Stimulated activated CD8-positive, alpha-beta memory T cell treated with anti-CD3 and anti-CD28 coated beads, Interleukin-12 subunit alpha, Interleukin-12 subunit beta, amount 100 ng/mL, for 24 hours (primary cell): Measurements from ENCODE around the gene FHAD1.

Experiments
- DNase-seq: peaks from one replicate; pipeline ENCODE4 v3.0.0-alpha.2; 2020; ENCODE audit errors: extremely low read depth

Gene FHAD1

GRCh38 chr1:15435239-15436077 is 188.4 kb downstream of the FHAD1 start:
- no peak for DNase-seq

GRCh38 chr1:15436881-15437442 is 189.9 kb downstream of the FHAD1 start:
- no peak for DNase-seq

DNA sequence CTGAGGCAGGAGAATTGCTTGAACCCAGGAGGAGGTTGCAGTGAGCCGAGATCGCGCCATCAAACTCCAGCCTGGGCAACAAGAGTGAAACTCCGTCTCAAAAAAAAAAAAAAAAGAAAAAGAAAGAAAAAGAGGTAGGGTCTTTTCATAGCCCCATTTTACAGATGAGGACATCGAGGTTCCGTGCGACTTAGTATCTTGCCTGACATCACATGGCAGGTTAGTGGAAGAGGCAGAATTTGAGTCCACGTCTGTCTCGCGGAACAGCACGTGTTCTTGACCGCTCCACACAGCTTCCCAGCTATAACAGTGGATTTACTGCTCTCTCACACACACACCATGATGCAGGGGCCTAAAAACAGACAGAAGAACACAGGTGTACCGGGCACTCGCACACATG is 192.3 kb downstream of the FHAD1 start:
- DNase-seq = no peak

DNA sequence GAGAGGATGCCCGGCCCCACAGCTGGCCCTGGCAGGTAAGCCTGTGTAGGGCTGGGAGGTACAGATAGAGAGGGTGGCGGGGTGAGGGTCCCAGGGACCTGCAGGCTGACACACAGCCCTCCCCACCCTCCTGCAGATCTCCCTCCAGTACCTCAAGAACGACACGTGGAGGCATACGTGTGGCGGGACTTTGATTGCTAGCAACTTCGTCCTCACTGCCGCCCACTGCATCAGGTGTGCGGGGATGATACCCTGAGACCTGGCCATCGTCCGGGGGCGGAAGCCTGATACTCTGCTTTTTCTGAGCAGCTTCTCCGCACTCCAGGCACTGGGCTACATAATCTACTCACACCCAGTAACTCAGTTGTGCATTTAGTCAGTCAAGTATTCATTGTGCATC is 193.3 kb downstream of the FHAD1 start:
- DNase-seq = no peak

- DNase-seq = no peak
Measured at GRCh38 chr1:15441247-15441646, 194.2 kb downstream of the FHAD1 start.

GRCh38 chr1:15442119-15442518 is 195.1 kb downstream of the FHAD1 start:
- DNase-seq = no peak

- DNase-seq = no peak
Measured at GRCh38 chr1:15442759-15443158, 195.7 kb downstream of the FHAD1 start.

DNA sequence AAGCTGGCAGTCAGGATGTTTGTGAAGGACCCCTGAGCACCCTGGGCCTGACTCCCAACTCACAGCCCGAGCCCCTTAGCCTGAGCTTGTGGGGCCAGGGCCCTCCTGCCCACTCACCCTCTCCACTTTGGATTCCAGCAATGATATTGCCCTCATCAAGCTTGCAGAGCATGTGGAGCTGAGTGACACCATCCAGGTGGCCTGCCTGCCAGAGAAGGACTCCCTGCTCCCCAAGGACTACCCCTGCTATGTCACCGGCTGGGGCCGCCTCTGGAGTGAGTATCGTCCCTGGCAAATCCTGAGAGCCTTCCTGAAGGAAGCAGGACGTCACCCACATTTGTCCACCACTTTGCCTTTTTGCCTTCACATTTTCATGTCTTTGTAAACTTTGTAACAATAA is 196.3 kb downstream of the FHAD1 start:
- no peak for DNase-seq

DNA sequence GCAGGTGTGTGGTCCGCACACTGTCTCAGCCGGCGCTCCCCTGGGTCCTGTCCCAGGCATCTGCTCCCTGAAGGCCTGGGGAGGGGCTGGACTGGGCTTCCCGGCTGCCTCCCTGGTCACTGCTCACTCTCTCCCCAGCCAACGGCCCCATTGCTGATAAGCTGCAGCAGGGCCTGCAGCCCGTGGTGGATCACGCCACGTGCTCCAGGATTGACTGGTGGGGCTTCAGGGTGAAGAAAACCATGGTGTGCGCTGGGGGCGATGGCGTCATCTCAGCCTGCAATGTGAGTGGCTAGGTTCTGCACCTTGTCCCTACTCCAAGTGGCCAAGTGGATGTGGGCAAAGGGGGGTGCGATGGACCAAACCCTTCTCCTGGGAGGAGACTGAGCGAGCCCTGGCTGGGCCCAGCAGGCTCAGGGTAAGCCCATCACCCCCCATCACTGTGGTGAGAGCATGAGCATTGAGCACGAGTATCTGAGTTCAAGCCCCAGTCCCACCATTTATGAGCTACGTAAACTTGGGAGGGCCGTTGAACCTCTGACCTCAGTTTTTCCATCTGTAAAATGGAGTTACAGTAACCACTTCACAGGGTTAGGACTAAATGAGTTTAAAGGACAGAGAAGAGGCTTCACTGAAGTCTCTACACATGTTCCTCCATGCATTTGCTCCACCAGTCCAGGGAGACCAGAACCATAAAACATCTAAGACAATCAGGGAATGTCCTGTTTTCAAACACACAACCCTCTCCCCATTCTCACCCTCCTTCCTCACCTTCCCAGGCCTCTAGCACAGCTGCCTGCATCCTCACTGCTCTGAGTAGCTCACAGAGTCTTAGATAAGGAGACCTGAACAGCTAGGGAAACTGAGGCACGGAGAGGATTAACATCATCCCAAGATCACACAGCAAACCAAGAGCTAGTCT is 197.7 kb downstream of the FHAD1 start:
- no peak for DNase-seq

GRCh38 chr1:15445390-15446122 is 198.5 kb downstream of the FHAD1 start:
- no peak for DNase-seq

DNA sequence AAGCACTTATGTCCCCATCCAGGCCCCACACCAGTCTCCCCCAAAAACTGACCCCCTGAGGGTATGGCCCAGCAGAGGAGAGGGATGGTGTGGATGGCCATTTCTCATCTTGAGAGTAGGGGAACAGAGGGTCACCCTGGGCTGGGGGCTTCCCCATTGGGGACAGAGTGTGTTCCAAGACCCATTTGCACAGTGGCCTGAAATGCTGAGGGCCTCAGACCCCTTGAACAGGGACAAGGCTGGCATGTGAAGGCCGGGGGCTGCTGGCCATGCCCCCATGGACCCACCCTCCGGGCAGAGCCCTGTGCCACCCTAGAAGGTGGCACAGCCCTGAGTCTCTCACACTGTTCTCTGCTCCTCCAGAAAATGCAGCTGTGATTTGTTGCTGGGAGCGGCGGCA is 199.2 kb downstream of the FHAD1 start:
- no peak for DNase-seq
